Measurements from ENCODE around the gene TMED10.

Gene TMED10

DNA sequence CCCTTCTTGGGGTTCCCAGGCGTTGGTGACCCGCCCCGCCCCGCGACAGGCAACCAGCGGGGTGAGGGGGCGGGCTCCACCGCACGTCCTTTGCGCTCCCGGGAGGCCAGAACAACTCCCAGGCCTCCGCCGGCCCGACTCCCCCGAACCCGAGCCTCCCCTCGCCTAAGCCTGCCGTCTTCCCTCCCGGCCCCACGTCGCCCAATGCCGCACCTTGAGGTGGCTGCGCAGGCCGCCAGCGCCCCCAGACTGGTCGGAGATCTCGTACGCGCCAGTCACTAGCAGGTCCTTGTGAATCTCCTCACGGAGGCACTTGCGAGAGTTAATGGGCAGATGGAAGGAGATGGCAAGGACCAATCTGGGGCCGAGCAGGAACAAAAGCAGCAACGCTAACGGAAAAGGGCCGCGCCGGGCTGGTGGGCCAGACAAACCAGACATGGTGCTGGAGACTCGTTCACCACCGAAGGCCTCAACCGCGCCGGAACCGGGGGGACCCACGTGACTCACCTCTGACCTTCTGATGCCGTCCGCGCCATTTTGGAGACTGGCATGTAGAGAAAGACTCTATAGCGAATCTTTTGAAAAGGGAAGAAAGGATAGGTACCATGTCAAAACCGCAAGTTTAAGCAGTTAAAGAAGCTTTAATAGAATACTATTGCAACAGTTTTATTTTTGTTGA lies at the start of gene TMED10:
Gene TMED10 (minus strand): TSS at position 471 of the 679 bp plus-strand sequence. CDS start 33 bp downstream, at position 438.
- DNase-seq = peak; percentile 86

DNA sequence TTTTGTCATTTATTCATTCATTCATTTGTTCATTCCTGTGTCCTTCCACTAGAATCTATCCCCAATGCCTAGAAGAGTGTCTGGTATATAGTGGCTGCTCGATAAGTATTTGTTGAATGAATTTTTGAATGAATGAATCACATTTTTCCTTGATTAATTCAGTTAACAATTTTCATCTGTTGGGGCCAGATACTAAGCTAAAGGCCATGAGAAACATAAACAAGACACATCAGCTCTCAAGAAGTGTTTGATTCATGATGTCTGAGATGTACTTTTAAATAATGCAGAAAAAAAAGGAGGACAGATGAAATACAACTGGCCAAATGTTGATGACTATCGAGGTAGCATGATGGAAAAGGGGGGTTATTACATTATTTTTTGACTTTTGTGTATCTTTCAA lies 48.1 kb upstream of the TMED10 start:
- no peak for DNase-seq

GRCh38 chr14:75223664-75224154 lies 47.3 kb upstream of the TMED10 start:
- DNase-seq = peak; percentile 30

GRCh38 chr14:75222208-75222701 lies 45.8 kb upstream of the TMED10 start:
- no peak for DNase-seq

DNA sequence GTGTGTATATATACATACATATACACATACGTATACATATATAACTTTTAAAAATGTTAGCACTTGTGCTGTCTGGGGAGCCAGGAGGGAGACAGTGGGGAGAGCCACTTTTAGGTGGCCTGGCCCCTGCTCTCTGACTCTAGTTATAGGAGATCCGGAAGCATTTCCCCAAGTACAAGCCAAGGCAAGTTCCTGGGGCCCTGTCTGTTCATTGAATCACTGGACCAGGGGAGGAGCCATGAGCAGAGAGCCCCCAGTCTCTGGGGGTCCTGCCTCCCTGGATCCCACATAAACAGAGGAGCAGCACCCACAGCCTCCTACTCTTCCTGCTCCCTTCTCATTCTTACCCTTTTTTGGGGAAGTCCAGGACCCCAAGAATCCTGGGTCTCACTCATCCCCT lies 45.4 kb upstream of the TMED10 start:
- DNase-seq = no peak

GRCh38 chr14:75220156-75220555 lies 43.7 kb upstream of the TMED10 start:
- DNase-seq = no peak

GRCh38 chr14:75217508-75218206 lies 41.2 kb upstream of the TMED10 start:
- DNase-seq = no peak

- DNase-seq = no peak
These were observed 40.1 kb upstream of the TMED10 start for GRCh38 chr14:75216427-75217006.

- DNase-seq = no peak
These were observed 39.1 kb upstream of the TMED10 start for GRCh38 chr14:75215520-75215919.

DNA sequence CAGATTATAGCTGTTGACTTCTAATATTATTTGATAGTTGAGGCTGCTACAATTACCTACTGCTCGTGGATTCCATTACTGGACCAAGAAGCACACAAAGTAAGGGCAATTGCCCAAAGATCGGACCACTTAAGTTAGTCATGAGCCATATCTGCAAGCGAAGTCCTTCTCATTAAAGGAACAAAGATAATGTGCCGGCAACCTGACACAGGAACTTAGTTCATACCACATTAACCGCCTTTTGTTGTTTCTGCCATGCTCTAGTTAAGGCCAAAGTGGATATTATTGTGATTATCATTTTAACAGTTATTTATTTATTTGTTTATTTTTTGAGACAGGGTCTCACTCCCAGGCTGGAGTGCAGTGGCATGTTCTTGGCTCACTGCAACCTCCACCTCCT lies 38.1 kb upstream of the TMED10 start:
- DNase-seq = no peak

GRCh38 chr14:75213172-75213571 lies 36.8 kb upstream of the TMED10 start:
- DNase-seq = no peak

DNA sequence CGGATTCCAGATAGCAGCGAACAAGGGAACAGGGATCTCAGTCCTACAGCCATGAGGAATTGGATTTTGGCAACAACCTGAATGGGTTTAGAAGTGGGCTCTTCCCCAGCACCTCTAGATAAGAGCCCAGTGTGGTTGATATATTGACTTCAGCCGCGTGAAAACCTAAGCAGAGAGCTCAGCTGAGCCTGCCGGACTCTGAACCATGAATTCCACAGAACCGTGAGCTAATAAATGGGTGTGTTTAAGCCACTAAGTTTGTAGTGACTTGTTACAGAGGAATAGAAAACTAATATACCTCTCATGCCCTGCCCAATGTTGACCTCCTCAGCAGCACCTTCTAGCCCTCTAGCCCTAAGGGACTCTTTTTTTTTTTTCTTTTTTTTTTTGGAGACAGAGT lies 32.4 kb upstream of the TMED10 start:
- no peak for DNase-seq

GRCh38 chr14:75206190-75206589 lies 29.8 kb upstream of the TMED10 start:
- DNase-seq = no peak

DNA sequence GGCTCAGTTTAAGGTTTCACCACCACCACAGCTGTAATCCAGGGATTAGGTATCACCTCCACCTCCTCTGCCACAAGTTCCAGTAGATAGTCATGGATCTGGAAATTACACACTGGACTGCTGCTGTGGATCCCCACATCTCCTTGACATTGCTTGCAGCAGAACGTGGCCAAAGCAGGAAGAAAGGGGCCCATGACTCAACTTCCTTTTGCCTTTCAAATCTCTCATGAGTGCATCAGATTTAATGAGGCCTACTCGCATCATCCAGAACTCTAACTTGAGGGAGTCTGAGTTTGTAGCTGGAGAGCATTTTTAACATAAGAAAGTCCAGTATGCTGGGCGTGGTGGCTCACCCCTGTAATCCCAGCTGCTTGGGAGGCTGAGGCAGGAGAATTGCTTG lies 29.2 kb upstream of the TMED10 start:
- DNase-seq = no peak

- DNase-seq = no peak
These were observed 27.7 kb upstream of the TMED10 start for GRCh38 chr14:75204116-75204515.

DNA sequence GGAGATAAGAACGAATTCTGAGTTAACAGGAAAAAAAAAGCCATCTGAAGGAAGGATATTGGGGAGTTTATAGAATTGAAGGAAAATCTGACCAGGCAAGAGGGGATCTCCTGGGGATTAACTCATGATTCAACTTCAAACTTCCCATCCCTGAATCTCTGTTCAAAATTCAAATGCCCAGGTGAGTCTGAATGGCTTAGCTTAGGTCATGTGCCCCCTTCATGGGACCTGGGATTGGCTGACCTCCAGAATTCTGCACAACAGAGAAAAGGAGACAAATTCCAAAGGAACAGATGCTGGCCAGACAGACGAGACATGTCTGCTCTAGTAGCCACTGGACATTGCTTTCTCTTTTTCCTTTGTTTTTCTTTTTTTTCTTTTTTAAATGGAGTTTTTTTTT lies 26.2 kb upstream of the TMED10 start:
- DNase-seq = no peak

- no peak for DNase-seq
These were observed 24.7 kb upstream of the TMED10 start for GRCh38 chr14:75201087-75201486.

GRCh38 chr14:75200451-75200850 lies 24.0 kb upstream of the TMED10 start:
- peak; percentile 27 for DNase-seq

- no peak for DNase-seq
These were observed 22.0 kb upstream of the TMED10 start for GRCh38 chr14:75198291-75198933.

DNA sequence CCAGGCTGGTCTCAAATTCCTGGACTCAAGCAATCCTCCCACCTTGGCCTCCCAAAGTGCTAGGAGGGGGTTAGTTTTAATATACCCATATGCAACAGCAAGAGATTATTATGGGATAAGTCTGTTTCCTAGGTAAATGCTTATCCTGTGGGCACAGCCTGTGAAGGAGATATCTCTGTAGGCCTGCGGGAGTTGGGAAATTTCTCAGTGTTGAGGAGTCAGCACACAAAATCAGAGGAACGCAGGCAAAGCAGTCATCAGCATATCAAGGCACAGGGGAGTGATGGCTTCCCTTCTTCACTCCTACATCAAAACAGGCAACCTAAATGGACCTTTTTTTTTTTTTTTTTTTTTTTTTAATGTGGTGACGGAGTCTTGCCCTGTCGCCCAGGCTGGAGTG lies 20.9 kb upstream of the TMED10 start:
- no peak for DNase-seq

DNA sequence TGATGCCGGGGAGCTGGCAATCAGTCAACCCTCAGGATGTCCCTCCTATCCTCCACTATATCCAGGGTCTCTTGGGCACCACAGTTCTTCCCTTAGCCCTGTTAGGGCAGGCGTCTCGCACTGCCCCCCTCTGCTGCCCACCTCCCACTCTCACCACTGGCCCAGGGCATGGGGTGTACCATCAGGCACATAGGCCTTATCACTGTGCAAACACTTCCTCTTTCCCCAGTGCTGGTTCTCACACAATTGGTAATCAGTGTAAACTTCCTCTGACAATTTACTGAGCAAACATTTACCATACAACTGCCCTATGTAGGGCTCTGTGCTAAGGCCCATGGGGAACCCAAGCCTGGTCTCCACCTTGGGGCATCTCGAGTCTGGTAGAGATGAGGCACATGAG lies 20.1 kb upstream of the TMED10 start:
- DNase-seq = peak; percentile 77

- no peak for DNase-seq
These were observed 19.7 kb upstream of the TMED10 start for GRCh38 chr14:75196064-75196463.

DNA sequence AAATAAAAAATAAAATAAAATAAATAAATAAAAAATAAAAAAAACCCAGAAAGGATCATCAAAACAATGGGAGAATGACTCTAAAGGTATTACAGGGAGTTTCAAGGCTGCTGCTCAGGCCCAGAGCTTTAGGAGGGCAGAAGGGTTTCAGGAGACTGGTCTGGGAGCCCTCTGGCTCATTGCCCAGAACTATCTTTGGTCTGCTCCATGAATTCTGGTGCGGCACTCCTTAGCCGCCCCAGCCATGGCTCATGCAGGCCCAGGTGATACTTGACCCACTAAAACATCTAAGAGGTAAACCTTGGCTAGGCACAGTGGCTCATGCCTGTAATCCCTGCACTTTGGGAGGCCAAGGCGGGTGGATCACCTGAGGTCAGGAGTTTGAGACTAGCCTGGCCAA lies 14.7 kb upstream of the TMED10 start:
- no peak for DNase-seq

- DNase-seq = no peak
These were observed 13.6 kb upstream of the TMED10 start for GRCh38 chr14:75190023-75190422.
